DOHH2 (cell line): ENCODE measurements around the gene TRAF3.

Experiments
- H3F3A ChIP-seq: fragments of 200-600 bp; sonication (generic), shearing (Covaris generic); 2 replicates; pipeline ENCODE4 v1.6.0; 2016; ENCODE audit warnings: antibody characterized with exemption, mild to moderate bottlenecking; ENCODE audit not compliant: control insufficient read depth, insufficient read depth
- H3K27ac ChIP-seq: fragments of 200-600 bp; sonication (generic); 2 replicates; pipeline ENCODE4 v1.5.1; 2014; ENCODE audit warnings: low read depth, mild to moderate bottlenecking, low read length, moderate library complexity
- H3K27me3 ChIP-seq: fragments of 200-600 bp; sonication (generic); 2 replicates; pipeline ENCODE4 v1.6.1; 2014; ENCODE audit warnings: mild to moderate bottlenecking, low read length, mixed read lengths; ENCODE audit not compliant: control insufficient read depth
- H3K36me3 ChIP-seq: fragments of 200-600 bp; sonication (generic); 2 replicates; pipeline ENCODE4 v1.6.1; 2014; ENCODE audit warnings: mild to moderate bottlenecking, low read length, moderate library complexity, mixed read lengths; ENCODE audit not compliant: control insufficient read depth
- H3K4me1 ChIP-seq: fragments of 200-600 bp; sonication (generic); 2 replicates; pipeline ENCODE4 v1.6.1; 2014; ENCODE audit warnings: mild to moderate bottlenecking, low read length, mixed read lengths; ENCODE audit not compliant: control insufficient read depth
- H3K4me2 ChIP-seq: fragments of 200-600 bp; sonication (generic); 2 replicates; pipeline ENCODE4 v1.6.0; 2014; ENCODE audit warnings: mild to moderate bottlenecking, low read length, moderate library complexity
- H3K4me3 ChIP-seq: fragments of 200-600 bp; sonication (generic); 2 replicates; pipeline ENCODE4 v1.5.1; 2014; ENCODE audit warnings: mild to moderate bottlenecking, low read length, mixed read lengths
- H3K79me2 ChIP-seq: fragments of 200-600 bp; sonication (generic); 2 replicates; pipeline ENCODE4 v1.6.1; 2014; ENCODE audit warnings: mild to moderate bottlenecking, low read length, mixed read lengths; ENCODE audit not compliant: control insufficient read depth
- H3K9me2 ChIP-seq: fragments of 200-600 bp; sonication (generic); replicated peaks from 2 replicates; pipeline ENCODE4 v1.6.1; 2014; ENCODE audit warnings: mild to moderate bottlenecking, low read length, mixed read lengths; ENCODE audit not compliant: control insufficient read depth
- H3K9me3 ChIP-seq: fragments of 200-600 bp; sonication (generic); 2 replicates; pipeline ENCODE4 v1.6.1; 2014; ENCODE audit warnings: antibody characterized with exemption, low read length, mixed read lengths; ENCODE audit not compliant: control insufficient read depth, insufficient read depth
- H4K20me1 ChIP-seq: fragments of 200-600 bp; sonication (generic); 2 replicates; pipeline ENCODE4 v1.6.0; 2014; ENCODE audit warnings: low read depth, mild to moderate bottlenecking, antibody characterized with exemption, low read length, moderate library complexity; ENCODE audit not compliant: control insufficient read depth, insufficient read depth
- CTCF ChIP-seq: fragments of 200-600 bp; sonication (generic); IDR thresholded peaks from one replicate; pipeline ENCODE4 v1.5.1; 2014; ENCODE audit warnings: antibody characterized with exemption, mild to moderate bottlenecking, low read depth, low read length; ENCODE audit not compliant: poor library complexity, severe bottlenecking
- EZH2phosphoT487 ChIP-seq: fragments of 200-600 bp; sonication (generic); IDR thresholded peaks from 2 replicates; pipeline ENCODE4 v1.6.1; 2017; ENCODE audit warnings: borderline replicate concordance, mild to moderate bottlenecking, antibody characterized with exemption, low read length, moderate library complexity, mixed read lengths

Gene TRAF3

GRCh38 chr14:102739190-102739469 lies 38.1 kb upstream of the TRAF3 start:
- H3K4me1 ChIP-seq: no peaks in the 10 kb centered on the region
- no peak for TF ChIP-seq EZH2phosphoT487
- TF ChIP-seq CTCF: no peak
- no peak overlapping the region for H3K4me2 ChIP-seq
- no peaks in the 10 kb centered on the region for H3K9me2 ChIP-seq
- H3K27ac ChIP-seq: no peak overlapping the region
- no peaks in the 10 kb centered on the region for H4K20me1 ChIP-seq
- H3F3A ChIP-seq: no peaks in the 10 kb centered on the region
- H3K79me2 ChIP-seq: no peaks in the 10 kb centered on the region
- no peak overlapping the region for H3K4me3 ChIP-seq
- H3K9me3 ChIP-seq: peaks cover 3% of the 10 kb centered on the region; the same call in 1 of the 2 replicates
- H3K27me3 ChIP-seq: no peaks in the 10 kb centered on the region
- no peaks in the 10 kb centered on the region for H3K36me3 ChIP-seq

DNA sequence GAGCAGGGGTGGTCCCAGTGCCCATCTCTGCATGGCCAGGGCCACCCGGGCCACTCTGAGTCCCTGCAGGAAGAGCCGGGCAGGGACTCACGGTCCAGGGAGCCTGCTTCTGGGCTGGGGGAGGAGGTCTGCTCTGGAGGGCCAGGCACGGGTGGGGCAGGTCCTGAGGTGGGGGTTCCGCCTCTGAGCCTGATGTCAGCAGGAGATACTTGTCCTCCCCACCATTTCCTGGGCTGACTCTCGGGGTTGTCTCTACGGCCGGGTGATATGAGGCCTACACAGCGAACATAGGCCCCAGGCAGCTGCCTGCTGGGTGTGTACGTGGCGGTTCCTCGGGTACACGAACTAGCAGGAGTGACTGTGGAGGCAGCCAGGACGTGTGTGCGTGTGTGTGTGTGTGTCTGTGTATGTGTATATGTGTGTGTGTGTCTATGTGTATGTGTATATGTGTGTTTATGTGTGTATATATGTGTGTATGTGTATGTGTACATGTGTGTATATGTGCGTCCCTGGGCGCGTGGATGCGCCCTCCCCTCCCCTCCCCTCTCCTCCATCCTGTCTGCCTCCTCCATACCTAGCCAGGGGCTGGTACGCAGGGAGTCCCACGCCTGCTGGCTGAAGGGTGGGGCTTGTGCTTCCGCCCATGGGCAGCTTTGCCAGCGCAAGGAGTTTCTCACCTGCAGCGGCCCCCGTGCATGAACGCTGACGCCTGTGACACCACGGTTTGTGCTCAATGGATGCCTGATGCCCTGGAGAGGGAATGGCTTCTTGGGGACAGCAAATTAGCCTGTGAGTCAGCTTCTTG lies 30.4 kb upstream of the TRAF3 start:
- Histone ChIP-seq H3K9me3 (no peaks in the 10 kb centered on the region), H3K4me2 (no peak overlapping the region), H3K4me1 (no peaks in the 10 kb centered on the region), H3K27me3 (no peaks in the 10 kb centered on the region), H4K20me1 (no peaks in the 10 kb centered on the region), H3K9me2 (no peaks in the 10 kb centered on the region), H3K36me3 (no peaks in the 10 kb centered on the region), H3K4me3 (no peak overlapping the region), H3F3A (no peaks in the 10 kb centered on the region), H3K27ac (no peak overlapping the region), H3K79me2 (no peaks in the 10 kb centered on the region)
- no peak for TF ChIP-seq EZH2phosphoT487
- TF ChIP-seq CTCF: no peak

GRCh38 chr14:102748806-102749205 lies 28.4 kb upstream of the TRAF3 start:
- Histone ChIP-seq H3K4me2 (no peak overlapping the region), H3K27ac (no peak overlapping the region), H3K9me2 (no peaks in the 10 kb centered on the region), H3F3A (no peaks in the 10 kb centered on the region), H3K36me3 (no peaks in the 10 kb centered on the region), H4K20me1 (no peaks in the 10 kb centered on the region), H3K79me2 (no peaks in the 10 kb centered on the region), H3K4me3 (no peak overlapping the region), H3K27me3 (no peaks in the 10 kb centered on the region), H3K9me3 (no peaks in the 10 kb centered on the region), H3K4me1 (no peaks in the 10 kb centered on the region)
- TF ChIP-seq EZH2phosphoT487 (no peak), CTCF (no peak)
